ENCODE measurements around the gene NF2.

NF2 gene

DNA sequence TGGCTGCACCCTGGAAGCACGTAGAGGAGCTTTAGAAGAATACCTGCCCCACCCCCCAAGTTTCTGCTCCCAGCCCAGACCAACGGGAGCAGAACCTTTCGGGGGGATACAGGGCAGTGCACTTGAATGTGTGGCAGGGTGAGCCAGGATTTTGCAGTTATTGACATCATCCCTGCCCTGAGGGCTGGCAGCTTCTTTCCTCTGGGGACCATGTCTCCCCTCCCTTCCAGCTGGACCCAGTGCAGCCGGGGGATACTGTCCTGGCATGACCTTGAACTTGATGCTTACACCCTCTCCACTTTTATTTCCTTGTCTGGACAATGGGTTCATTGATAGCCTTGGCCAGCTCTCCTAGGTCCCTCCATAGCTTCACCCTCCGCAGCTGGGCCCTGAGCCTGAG is 112.3 kb downstream of the NF2 start:
- in situ Hi-C loops (cut with MboI; ENCODE audit: low sequenced_read_pairs), result no loop called here

DNA sequence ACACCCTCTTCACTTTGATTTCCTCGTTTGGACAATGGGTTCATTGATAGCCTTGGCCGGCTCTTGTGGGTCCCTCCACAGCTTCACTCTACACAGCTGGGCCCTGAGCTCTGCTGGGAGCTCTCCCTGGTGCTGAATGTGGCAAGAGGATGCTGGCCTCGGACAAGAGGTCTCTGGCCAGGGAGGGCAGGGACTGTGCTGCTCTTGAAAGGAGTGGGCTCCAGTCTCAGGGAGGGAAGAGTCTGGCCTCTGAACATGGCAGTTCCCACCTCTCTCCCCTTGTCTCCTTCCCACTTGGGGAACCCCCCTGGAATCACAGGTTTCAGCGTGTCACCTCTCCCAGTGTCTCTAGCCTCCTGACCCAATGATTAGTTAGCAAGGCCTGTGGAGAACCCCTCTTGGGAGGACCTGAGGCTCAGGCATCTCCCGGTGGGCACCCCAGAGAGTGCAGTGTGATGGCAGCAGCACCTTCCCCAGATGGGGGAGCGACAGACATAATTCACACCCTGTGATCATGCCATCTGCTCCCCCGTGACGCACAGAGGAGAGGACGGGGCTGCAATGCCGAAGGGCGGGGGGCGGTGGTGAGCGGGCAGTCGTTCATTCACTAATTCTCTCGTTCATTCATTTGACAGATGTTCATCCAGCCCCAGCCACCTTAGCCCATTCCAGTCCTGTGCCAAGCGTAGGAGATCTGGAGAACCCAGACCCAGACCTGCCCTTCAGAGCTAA is 113.5 kb downstream of the NF2 start:
- in situ Hi-C loops (cut with MboI; ENCODE audit: low sequenced_read_pairs), result no loop called here

DNA sequence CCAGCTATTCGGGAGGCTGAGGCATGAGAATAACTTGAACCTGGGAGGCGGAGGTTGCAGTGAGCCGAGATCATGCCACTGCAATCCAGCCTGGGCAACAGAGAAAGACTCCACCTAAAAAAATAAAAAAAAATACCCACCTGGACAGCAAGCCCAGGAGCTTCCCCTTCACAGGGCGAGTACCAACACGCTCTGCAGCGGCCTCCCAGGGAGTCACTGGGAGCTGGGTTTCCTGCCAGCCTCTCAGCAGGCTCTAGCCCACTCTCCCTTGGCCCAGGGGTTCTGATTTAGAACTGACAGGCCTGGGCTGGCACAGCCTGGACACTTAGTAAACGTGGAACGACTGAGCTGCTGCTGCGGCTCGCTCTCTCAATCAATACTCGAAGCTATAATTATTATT is 114.4 kb downstream of the NF2 start:
- in situ Hi-C loops (cut with MboI; ENCODE audit: low sequenced_read_pairs), result no loop called here

DNA sequence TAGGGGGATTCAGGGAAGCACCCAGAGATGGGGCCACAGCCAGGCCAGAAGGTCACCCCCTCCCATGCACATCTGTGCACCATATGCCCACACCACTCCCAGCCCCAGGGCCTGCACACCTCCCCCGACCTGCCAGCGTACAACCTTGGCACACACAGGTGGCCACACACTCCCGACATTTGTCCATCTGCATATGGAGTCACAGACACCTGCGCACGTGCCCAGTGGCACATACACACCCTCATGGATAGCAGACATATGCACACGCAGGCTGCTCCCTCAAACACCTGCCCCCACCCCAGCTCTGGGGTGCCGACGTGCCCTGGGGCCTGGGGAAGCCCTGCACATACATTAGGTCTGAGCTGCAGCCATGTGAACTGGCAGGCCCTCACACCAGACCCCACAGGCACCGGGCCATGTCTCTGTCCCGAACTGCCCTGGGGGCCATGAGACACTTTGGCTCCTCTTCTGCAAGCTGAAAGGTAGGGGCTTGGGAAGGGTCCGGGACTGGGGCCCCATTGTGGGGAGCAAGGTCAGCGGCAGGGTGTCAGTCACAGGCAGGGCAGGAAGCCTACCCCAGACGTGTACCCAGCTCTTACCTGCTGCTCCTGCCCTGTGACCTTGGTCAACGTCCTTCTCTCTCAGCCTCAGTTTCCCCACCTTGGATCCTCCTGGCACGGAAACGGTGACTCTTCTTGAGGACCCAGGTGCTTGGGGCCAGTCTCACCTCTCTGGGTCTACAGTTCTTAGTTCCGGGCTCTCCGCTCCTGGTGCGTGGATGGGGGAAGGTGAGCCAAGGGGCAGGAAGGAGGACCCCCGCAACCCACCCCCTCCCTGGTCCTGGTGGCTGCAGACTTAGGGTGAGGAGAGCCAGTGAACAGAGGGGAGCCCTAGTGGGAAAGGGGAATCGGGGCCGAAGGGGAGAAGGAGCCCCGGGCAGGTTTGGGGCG is 115.8 kb downstream of the NF2 start:
- in situ Hi-C loops (cut with MboI; ENCODE audit: low sequenced_read_pairs), result no loop called here

DNA sequence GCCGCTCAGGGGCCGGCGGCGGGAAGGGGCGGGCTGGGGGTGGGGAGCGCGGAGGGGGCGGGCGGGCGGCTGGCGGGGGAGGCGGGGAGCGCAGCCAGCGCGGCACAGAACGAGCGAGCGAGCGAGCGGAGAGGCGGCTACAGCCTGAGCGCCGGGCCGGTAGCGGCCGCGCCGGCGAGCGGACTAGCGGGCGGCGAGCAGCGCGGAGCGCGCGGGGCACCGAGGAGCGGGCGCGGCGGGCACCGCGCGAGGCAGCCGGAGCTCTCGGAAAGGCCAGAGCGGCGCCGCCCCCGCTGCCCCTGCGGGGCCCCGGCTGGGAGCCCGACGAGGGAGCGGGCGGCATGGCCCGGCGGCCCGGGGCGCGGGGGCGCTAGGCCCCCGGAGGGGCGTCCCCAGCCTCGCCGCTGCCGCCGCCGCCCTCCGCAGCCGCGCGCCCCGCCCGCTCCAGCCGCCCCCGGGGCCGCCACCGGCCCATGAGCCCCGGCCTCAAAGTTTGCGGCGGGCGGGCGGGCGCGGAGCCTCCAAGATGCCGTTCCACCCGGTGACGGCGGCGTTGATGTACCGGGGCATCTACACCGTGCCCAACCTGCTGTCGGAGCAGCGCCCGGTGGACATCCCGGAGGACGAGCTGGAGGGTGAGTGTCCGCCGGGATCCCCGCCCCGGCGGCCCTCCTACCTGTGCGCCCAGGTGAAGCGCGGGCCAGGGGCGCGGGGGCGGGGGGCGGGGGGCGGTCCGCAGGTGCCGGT is 116.6 kb downstream of the NF2 start, which contains the start of gene CABP7:
CABP7 (plus strand) TSS at position 105 of the 747 bp plus-strand sequence; CDS start at position 527, 422 bp downstream.
- in situ Hi-C loops (cut with MboI; ENCODE audit: low sequenced_read_pairs), result no loop called here

DNA sequence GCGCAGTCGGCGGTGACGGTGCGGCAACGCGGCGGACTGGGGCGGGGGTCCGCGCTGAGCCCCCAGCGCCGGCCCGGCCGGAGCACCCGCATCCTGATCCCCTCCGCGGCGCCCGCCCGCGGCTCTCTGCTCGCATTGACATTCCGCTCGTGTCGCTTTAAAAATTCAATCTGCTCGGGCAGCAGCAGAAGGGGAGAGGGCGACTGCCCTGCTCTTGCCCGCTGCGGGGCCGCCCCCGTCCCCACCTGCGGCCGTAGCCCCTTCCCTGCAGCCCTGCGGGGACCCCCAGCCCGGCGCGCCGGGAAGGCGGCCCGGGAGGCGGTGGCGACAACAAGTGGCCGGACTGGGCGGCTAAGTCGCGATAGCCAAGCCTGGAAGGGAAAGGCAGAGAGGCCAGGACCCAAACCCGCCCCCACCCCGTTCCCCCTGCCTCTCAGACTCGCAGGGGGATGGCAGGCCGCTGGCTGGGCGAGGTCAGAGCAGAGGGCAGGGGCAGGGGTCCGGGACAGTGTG is 117.4 kb downstream of the NF2 start:
- in situ Hi-C loops (cut with MboI; ENCODE audit: low sequenced_read_pairs), result no loop called here

DNA sequence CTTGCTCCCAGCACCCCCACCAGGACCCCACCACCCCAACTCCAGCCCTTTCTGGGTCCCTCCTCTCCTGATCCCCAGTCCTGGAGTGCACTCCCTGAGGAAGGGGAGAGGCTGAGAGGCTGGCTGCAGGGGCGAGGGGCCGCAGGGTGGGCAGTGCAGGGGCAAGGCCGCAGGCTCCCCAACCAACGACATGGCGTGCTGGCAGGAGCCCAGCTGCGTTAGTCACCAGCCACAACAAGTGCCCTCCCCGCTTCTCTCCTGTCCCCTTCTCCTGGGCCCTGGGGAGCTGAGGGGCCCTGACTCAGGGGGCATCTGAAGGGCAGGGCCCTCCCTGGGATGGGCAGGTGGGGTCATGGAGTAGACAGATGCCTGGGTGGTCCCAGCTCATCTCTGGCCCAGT is 118.7 kb downstream of the NF2 start:
- in situ Hi-C loops (cut with MboI; ENCODE audit: low sequenced_read_pairs), result no loop called here

DNA sequence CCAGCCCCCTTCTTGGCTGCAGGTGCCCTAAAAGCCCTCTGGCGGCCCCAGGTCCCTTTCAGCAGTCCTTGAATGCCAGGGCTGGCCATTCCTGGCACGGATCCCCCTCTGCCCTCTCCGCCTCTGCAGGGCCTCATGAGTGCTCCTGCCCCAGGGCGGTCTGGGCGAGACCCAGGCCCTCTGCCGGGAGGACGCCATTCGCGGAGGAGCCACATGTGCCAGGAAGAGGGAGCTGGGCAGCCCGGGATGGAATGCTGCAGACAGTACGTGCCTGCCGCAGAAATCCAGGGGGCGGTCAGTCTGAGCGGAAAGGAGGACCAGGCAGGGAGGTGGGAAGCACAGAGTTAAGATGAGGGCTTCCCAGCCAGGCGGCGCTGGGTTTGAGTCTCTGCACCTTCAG is 119.2 kb downstream of the NF2 start:
- in situ Hi-C loops (cut with MboI; ENCODE audit: low sequenced_read_pairs), result no loop called here

DNA sequence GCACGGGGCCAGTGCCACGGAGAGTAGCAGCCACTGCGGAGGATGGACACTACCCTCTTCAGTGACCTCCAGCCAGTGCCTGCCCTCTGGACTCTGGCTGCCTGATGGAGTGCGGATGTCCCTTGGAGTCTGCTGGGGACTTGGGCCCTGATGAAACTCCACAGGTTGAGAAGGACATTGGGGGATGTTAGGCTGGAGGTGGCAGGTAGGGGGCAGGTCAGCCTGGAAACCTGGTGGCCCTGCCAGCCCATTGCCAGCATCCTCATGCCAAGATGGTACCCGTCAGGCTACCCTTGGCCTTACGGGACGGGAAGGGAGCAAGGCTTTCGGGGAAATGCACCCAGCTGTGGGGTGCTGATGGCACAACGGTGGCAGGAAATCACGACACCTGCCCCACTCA is 120.3 kb downstream of the NF2 start:
- in situ Hi-C loops (cut with MboI; ENCODE audit: low sequenced_read_pairs), result no loop called here

DNA sequence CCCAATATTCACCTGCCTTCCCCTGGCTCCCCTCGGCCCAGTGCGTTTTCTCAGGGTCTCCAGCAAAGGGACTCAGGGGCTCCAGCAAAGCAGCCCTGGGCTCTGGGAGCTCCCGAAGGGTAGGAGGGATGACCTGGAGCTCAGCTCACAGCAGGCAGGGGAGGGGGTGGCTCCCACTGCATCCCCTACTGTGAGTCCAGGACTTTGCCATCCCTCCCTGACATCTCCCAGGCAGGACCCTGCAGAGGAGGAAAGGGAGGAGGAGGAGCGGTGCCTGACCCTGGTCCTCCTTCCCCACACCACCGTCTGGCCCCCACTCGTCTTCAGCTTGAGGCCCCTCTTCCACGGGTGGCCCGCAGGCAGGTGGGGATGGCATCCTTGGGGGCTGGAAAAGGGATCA is 121.4 kb downstream of the NF2 start:
- in situ Hi-C loops (cut with MboI; ENCODE audit: low sequenced_read_pairs), result no loop called here

DNA sequence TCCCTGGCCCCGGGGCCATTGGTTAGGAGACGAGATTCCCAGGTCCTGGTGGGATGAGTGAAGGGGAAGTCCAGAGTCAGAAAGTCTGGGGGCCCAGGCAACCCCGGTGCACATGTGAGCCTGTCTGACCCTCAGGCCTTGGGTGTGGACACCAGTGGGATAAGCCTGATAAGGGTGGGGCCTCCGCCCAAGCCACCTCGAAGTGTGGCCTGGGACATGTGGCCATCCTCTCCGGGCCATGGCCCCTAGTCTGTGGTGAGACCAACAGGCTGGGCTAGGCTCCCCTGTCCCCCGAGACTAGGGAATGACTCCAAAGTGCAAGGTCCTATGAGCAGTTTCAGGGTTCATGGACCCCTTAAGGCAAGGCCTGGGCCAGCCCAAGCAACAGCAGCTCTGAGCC is 122.7 kb downstream of the NF2 start:
- in situ Hi-C loops (cut with MboI; ENCODE audit: low sequenced_read_pairs), result no loop called here

DNA sequence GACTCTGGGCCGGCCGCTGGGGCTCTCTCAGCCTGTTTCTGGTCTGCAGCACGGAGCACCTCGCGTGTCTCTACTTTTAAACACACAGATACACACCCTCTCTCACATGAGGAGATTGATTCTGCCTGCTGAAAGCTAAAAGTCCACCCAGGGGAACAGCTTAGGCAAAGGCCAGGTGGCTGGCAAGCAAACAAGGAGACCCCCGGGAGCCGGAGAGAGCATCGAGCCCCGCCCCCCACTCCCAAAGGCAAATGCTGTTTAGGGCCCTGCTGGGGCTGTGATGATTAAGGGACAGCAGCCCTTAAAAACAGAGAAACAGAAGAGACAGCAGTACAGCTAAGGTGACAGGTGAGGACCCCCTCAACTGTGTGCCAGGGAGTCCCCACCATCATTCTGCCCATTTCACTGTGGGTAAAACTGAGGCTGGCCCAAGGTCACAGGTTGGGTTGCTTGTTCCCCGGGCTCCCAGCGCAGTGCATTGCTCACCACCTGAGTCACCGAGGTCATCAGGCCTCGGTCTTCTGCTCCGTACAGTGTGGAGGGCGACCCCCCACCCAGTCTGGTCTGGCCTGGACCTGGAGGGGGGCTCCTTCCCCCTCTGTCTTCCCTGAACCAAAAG is 123.2 kb downstream of the NF2 start:
- in situ Hi-C loops (cut with MboI; ENCODE audit: low sequenced_read_pairs), result no loop called here

DNA sequence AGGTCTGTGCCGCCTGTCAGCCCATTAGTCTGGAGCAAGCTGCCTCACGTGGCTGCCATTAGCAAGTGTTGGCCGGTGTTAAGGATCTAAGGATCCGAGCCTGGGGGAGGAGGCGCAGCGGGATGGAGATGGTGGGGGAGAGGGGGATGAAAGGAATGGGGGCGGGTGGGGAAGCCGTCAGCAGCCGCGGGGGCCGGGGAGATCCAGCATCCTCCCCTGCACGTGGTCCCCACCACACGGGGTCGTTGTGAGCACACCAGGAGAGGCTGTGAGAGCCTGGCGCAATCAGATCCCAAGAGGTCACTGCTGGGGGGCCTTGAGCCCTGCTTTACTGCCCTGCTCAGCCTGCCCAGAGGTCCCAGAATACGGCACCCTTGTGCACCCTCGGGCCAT is 123.7 kb downstream of the NF2 start:
- in situ Hi-C loops (cut with MboI; ENCODE audit: low sequenced_read_pairs), result no loop called here

DNA sequence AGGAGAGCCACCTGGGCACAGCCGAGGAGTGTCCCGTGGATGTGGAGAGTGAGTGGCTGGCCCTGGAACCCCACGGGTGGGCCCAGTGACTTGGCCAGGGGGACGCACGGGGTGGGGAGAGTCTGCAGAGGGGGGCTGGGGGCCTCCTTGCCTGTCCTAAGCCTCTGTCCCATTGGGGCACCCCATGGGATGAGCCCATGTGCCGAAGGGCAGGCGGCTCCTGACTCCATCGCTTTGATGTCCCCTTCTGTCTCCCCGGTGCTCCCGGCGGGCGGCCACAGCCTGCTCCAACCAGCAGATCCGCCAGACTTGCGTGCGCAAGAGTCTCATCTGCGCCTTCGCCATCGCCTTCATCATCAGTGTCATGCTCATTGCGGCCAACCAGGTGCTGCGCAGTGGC is 125.7 kb downstream of the NF2 start:
- in situ Hi-C loops (cut with MboI; ENCODE audit: low sequenced_read_pairs), result no loop called here

DNA sequence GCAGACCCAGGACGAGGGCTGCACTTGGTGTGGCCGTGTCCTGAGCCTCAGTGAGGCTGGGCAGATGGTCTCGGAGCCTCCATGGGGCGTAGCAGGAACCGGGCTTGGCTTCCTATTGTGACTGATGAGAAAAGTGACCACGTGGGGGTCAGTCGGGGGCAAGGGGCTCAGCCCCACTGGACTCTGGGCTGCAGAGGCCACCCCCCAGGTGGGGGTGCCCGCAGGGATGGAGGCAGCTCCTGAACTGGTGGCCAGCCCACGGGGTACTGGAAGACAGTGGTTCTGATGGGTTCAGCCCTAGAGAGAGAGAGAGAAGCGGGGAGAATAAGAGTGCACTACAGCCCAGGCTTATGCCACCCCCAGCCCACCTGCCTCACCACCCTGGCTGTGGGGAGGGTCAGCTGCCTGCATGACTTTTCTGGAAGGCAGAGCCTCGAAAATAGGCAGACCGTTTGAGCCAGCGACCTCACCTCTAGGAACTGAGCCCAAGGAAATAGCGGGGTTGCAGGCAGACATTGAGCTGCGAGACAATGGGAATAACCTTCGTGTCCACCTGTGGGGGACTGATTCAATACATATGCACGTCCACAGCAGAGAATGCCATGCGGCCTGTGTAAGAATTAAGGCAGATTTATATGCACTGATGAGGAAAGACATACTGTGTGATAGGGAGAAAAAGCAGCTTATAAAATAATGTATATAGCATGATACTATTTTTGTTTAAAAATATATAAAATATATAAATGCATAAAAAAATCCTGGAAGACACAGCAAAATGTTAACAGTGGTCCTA is 127.8 kb downstream of the NF2 start:
- in situ Hi-C loops (cut with MboI; ENCODE audit: low sequenced_read_pairs), result no loop called here

DNA sequence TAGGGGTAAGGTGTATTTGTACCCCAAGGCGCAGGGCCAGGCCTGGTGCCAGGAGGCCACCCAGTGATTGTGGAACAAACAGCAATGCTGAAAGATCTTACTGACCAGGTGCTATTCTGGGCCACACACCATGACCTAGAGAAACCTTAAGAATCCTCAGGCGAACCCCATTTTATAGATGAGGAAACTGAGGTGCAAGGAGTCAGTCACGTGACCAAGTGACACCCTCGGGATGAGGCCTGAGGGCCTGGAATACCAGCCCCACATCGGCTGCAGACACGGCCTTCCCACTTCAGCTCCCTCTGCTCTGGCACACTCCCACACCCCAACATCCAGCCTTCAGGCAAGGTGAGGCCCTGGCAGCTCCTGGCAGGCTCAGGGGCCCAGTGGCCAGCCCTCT is 129.4 kb downstream of the NF2 start:
- in situ Hi-C loops (cut with MboI; ENCODE audit: low sequenced_read_pairs), result no loop called here

DNA sequence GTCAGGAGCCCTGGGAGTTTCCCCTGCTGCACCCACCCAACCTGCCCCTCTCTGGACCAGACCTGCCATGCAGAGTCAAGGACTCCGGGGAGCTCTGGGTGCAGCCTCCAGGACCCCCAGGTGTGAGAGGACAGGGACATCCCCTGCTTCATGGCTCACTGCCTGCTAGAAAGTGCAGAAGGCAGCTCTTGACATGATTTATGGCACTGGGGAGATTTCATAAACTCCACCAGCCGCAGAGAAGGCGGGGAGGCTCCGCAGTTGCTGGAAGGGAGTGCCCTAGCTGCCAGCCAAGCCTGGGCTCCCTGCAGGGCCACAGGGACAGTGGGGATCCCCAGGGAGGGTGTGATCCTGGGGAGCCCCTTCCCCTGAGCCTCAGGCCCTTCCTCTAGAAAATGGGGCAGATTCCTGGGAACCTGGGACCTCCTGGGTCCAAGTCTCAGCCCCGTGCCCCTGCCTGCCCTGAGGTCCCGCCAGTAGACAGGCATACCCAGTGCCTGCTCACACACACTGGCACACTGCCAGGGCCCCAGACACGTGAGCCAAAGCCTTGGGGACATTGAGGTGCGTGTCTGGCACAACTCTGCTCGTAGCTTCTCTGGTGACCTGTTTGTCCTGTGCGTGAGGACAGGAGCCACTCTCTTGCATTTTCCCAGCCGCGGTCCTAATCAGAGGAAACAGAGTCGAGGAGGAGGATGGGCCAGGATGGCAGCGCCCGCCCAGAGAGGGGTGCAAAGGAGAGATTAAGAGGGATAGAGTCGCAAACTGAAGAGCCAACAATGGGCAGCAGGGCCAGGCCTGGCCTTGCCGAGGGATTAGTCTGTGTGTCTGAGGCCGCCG is 130.1 kb downstream of the NF2 start:
- in situ Hi-C loops (cut with MboI; ENCODE audit: low sequenced_read_pairs), result no loop called here

DNA sequence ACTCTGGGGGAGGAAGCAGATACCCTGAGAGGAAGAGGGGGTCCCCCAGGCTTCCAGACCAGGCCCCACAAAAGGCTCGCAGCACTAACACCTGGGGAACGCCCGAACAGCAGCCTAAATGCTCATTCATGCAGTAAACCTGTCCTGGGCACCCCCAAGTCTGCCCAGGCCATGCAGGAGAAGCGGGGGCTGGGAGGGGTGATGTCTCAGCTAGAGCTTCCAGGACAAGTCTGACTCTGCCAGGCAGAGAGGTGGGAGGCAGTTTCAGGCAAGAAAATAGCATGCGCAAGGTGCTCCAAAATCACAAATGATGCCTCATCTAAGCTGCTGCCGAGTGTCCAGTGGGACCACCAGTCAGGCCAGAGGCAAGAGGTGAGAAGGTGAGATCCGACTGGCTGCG is 131.0 kb downstream of the NF2 start:
- in situ Hi-C loops (cut with MboI; ENCODE audit: low sequenced_read_pairs), result no loop called here

DNA sequence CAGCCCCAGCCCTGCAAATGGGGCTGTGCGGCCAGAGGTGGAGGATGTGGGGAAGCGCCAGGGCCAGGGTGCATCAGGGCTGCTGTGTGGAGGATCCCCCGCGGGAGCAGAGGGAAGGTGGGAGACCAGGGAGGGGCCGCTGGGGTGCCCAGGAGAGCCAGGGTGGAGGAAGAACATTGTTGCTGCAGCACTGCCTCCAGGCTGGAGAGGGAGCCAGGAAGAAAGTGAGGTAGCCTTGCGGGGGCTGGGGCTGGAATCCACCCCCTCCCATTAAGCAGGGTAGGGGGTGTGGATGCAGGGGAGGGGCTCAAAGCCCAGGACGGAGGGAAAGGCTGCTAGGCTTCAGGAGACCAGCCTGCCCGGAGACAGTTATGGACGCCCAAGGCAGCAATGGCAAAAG is 131.4 kb downstream of the NF2 start:
- in situ Hi-C loops (cut with MboI; ENCODE audit: low sequenced_read_pairs), result no loop called here
